GM15510 (cell line): Measurements from ENCODE around the gene HLA-DOA.
A peak's percentile ranks its signal among the peaks of the same experiment; 100 is the strongest.

Source experiments
- POLR2A ChIP-seq: IDR thresholded peaks from 3 replicates; pipeline ENCODE4 v1.6.1; 2011; ENCODE audit warnings: borderline replicate concordance; ENCODE audit not compliant: insufficient read length; ENCODE audit errors: extremely low read depth

The HLA-DOA gene

GRCh38 chr6:32993363-32993973 is 15.9 kb downstream of the HLA-DOA start:
- no peak for TF ChIP-seq POLR2A

GRCh38 chr6:32991972-32992371 is 17.4 kb downstream of the HLA-DOA start:
- TF ChIP-seq POLR2A = no peak

- no peak for TF ChIP-seq POLR2A
These were observed 20.0 kb downstream of the HLA-DOA start for GRCh38 chr6:32989368-32989767.

GRCh38 chr6:32984622-32985389 is 24.6 kb downstream of the HLA-DOA start:
- peak; percentile 15 for TF ChIP-seq POLR2A

GRCh38 chr6:32983964-32984621 is 25.3 kb downstream of the HLA-DOA start:
- TF ChIP-seq POLR2A = no peak

GRCh38 chr6:32983493-32983848 is 25.9 kb downstream of the HLA-DOA start:
- TF ChIP-seq POLR2A = no peak

GRCh38 chr6:32982702-32983492 is 26.5 kb downstream of the HLA-DOA start:
- TF ChIP-seq POLR2A = no peak

GRCh38 chr6:32982084-32982701 is 27.2 kb downstream of the HLA-DOA start:
- no peak for TF ChIP-seq POLR2A

- TF ChIP-seq POLR2A = no peak
These were observed 28.8 kb downstream of the HLA-DOA start for GRCh38 chr6:32980488-32981038.

GRCh38 chr6:32979720-32980487 is 29.5 kb downstream of the HLA-DOA start:
- peak; percentile 1 for TF ChIP-seq POLR2A

GRCh38 chr6:32977953-32978324 is 31.5 kb downstream of the HLA-DOA start:
- TF ChIP-seq POLR2A = no peak

- TF ChIP-seq POLR2A = no peak
These were observed 32.0 kb downstream of the HLA-DOA start for GRCh38 chr6:32977272-32977952.

- no peak for TF ChIP-seq POLR2A
These were observed 32.9 kb downstream of the HLA-DOA start for GRCh38 chr6:32976334-32977069.

GRCh38 chr6:32975886-32976285 is 33.5 kb downstream of the HLA-DOA start:
- no peak for TF ChIP-seq POLR2A
